ENCODE measurements around the gene WDR44.
A peak's percentile ranks its signal among the peaks of the same experiment; 100 is the strongest.
"Not testable (repeated sequence)": the region's sequence is repeated elsewhere in the genome, so short reads cannot be mapped to it uniquely, and the experiment has no call there.

WDR44 gene

GRCh38 chrX:118360429-118361125 is 14.7 kb downstream of the WDR44 start:
- no peak for DNase-seq

DNA sequence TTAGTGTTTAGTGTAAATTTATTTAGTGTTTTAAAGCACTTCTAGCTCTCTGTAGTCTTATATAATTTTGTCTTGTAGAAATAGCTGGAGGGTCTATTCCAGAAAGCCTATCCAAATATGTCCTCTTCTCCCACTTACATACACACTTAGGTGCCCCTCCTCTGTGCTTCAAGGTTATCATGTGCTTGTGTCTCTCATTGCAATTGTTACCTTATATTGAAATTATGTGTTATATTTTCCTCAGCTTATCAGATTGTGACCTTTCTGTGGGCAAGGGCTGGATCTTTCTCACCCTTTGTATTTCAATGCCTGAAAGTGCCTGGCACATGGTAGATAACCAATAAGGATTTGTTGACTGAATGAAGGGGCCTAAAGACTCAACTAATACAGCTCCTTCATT is 18.4 kb downstream of the WDR44 start:
- DNase-seq = no peak

- DNase-seq = no peak
Measured at GRCh38 chrX:118367338-118367737, 21.4 kb downstream of the WDR44 start.

GRCh38 chrX:118368398-118368797 is 22.5 kb downstream of the WDR44 start:
- DNase-seq = no peak

- no peak for DNase-seq
Measured at GRCh38 chrX:118370921-118371624, 25.2 kb downstream of the WDR44 start.

DNA sequence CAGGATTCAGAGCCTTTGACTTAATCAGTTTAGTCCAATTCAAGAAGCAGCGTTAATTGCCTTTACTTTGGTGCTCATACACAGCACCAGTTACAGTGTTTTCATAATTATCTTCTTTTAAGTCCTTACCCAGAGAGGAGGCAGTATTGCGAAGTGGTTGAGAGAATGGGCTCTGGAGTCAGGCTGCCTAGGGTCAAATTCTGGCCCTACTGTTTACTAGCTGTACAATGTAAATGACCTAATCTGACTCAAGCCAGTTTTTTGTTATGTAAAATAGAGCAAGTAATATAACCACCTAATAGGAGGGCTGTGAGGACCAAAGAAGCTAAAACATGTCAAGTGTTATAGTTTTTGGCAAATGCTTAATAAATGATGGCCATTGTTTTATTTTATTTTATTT is 27.6 kb downstream of the WDR44 start:
- no peak for DNase-seq

GRCh38 chrX:118383120-118383519 is 37.2 kb downstream of the WDR44 start:
- DNase-seq = no peak

DNA sequence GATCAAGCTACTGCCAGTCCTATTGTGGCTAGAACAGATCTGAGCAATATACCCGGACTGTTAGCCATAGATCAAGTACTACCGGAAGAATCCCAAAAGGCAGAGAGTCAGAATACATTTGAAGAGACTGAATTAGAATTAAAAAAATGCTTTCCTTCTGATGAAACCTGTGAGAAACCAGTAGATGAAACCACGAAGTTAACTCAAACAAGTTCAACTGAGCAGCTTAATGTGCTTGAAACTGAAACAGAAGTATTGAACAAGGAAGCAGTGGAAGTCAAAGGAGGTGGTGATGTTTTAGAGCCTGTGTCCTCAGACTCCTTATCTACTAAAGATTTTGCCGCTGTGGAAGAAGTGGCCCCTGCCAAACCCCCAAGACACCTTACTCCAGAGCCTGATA is 46.8 kb downstream of the WDR44 start:
- no peak for DNase-seq

DNA sequence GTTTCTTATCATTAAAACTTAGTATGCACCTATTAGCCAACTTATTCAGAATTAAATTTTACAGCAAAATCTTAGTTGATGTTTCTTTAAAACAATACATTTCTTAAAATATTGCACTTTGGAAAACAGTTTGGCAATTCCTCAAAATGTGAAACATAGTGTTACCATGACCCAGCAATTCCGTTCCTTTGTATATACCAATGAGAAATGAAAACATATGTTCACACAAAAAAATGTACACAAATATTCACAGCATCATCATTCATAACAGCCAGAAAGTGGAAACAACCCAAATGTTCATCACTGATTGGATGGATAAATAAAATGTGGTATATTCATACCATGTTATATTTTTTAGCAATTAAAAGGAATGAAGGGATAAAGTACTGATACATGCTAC is 50.2 kb downstream of the WDR44 start:
- DNase-seq = no peak

DNA sequence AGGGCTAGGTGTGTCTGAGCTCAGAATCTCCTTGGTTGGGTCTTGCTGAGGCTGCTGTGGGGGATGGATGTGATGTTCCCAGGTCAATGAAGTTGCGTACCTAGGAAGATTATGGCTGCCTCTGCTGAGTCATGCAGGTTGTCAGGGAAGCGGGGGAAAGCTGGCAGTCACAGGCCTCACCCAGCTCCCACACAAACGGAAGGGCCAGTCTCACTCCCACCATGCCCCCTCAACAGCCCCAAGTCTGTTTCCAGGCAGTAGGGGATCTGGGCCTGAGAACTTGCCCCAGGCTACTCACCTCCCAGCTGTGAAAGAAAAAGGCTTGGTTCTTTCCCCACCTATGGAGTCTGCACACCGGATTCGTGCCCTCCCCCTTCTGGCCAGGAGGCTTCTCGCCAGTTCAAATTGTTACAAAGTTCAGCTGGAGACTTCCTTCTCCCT is 72.9 kb downstream of the WDR44 start:
- DNase-seq = no peak

DNA sequence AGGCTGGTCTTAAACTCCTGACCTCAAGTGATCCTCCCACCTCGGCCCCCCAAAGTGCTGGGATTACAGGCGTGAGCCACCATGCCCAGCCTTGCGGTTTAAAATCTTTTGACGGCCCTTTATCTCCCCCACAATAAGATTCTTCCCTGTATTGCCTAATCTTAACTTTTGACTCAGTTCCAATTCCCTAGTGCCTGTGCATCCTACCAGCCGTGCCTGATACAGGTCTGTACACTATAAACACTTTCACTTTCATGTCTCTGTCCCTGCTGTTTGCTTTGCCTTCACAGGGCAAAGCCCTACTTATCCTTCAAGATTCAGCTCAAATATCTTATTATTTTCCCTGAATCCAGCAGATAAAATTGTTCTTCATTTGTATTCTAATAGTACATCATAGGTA is 74.6 kb downstream of the WDR44 start:
- DNase-seq = peak; percentile 20

DNA sequence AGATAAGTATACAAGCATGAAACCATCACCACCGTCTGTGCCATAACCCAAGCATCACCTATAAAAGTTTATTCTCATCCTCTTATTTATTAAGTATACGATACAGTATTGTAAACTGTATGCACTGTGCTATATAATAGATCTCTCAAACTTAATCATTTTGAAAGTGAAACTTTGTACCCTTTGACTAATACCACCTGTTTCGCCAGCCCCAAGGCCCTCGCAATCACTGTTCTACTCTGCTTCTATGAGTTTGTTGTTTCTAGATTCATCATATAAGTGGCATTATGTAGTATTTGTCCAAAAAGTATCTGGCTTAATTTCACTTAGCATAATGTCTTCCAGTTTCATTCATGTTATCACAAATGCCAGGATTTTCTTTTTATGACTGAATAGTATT is 77.7 kb downstream of the WDR44 start:
- no peak for DNase-seq

DNA sequence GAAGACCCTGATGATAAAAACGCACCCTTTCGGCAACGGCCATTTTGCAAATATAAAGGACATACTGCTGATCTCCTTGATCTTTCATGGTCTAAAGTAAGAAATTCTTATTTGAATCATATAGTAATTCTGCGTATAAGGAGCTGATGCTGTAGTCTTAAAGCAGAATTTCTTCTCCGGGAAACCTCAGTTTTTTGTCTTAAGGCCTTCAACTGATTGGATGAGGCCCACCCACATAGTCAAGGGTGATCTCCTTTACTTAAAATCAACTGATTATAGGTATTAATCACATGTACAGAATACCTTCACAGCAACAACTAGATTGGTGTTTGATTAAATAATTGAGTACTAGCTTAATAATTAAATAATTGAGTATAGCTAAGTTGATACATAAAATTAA is 86.9 kb downstream of the WDR44 start:
- no peak for DNase-seq

- DNase-seq = no peak
Measured at GRCh38 chrX:118437283-118437682, 91.4 kb downstream of the WDR44 start.

DNA sequence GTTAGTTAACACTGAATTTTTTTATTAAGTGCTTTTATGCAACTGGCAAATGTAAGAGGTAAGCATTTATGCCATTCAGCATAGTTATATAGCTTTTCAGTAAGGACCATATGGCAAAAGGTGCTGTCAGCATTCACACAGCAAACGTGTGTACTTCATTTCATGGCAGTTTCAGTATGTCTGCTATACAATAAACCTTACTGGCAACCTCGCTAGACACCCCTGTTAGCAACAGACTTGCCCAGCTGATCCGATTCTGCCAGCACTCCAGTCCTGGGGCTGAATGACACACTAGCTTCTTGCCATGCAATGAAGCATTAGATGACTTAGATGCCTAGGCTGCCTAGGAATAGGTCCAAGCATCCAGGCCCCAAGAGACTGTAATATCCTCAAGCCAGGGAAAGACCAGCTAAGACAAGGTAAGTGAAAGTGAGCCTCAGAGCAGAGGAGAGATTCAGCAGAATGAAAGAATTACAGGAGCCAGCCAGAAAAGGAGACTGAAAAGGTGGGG is 102.4 kb downstream of the WDR44 start:
- DNase-seq = no peak

GRCh38 chrX:118455013-118455412 is 109.1 kb downstream of the WDR44 start:
- no peak for DNase-seq

DNA sequence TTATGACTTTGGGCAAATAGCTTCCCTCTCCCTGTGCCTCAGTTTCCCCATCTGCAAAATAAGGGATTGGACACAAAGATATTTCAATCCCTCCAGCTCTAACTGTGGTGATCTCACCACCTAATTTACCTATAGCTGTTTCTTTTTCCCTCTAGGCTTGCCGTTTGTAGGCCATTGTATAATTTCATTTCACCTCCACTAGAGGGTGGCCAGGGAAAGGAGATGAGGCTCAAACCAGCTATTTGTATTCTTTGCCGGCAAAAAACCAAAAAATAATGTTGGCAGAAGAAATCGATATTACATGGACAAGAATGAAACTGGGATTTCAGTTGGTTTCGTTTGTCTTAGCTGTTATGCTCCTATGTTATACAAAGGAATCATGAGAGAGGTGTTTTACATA is 113.6 kb downstream of the WDR44 start:
- DNase-seq = no peak

GRCh38 chrX:118464501-118464900 is 118.6 kb downstream of the WDR44 start:
- DNase-seq = no peak

DNA sequence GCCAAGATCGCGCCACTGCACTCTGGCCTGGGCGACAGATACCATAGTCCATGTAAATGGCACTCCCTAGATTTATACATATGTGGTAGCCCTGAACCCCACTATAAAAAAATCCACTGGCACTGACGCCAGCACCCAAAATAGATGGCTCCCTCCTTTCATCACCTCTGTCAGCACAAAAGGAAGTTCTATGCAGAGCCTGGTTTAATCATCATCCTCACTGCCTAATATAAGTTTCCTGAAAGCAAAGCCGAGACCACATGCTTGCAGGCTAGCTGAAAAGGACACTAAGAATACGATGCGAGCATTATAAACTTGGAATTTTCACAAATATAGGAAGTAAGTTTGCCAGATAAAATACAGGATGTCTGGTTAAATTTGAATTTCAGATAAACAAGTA is 122.2 kb downstream of the WDR44 start:
- DNase-seq = no peak

DNA sequence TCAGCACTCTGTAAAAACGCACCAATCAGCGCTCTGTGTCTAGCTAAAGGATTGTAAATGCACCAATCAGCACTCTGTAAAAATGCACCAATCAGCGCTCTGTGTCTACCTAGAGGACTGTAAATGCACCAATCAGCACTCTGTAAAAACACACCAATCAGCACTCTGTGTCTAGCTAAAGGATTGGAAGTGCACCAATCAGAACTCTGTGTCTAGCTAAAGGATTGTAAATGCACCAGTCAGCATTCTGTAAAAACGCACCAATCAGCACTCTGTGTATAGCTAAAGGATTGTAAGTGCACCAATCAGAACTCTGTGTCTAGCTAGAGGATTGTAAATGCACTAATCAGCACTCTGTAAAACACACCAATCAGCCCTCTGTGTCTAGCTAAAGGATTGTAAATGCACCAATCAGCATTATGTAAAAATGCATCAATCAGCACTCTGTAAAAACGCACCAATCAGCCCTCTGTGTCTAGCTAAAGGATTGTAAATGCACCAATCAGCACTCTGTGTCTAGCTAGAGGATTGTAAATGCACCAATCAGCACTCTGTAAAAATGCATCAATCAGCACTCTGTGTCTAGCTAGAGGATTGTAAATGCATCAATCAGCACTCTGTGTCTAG is 124.9 kb downstream of the WDR44 start:
- not testable (repeated sequence) for DNase-seq

- DNase-seq = no peak
Measured at GRCh38 chrX:118474586-118474985, 128.7 kb downstream of the WDR44 start.

DNA sequence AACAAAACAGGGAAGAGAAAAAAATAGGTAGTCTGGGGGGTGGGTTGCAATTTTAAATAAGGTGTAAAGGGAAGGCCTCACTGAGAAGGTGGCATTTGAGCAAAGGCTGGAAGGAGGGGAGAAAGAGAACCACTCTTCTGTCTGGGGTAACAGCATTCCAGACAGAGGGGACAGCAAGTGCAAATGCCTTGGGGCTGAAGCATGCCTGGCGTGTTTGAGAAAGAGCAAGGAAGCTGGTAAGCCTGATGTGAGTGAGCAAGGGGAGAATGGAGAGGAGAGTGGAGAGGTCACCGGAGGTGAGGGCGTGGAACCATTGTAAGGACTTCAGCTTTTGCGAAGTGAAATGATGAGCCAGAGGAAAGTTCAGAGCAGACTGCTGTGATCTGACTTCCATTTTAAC is 130.0 kb downstream of the WDR44 start:
- no peak for DNase-seq

DNA sequence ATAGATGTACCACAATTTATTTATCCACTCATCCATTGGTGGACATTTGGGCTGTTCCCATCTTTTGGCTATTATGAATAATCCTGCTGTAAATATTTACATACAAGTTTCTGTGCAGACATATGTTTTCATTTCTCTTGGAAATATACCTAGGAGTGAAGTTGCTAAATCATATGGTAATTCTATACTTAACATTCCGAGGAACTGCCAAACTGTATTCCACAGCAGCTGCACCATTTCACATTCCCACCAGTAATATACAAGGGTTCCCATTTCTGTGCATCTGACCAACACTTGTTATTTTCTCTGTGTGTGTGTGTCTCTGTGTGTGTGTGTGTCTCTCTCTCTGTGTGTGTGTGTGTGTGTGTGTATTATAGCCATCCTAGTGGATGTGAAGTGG is 134.3 kb downstream of the WDR44 start:
- DNase-seq = no peak

DNA sequence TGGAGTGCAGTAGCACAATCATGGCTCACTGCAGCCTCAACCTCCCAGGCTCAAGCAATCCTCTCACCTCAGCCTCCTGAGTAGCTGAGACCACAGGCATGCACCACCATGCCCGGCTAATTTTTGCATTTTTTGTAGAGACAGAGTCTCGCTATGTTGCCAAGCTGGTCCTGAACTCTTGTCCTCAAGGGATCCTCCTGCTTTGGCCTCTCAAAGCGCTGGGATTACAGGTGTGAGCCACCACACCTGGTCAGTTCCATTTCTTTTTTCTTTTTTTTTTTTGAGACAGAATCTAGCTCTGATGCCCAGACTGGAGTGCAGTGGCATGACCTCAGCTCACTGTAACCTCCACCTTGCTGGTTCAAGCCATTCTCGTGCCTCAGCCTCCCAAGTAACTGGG is 136.5 kb downstream of the WDR44 start:
- DNase-seq = not testable (repeated sequence)
